ENCODE measurements around the gene GRID2. TPM values are rescaled to one million over a fixed set of nuclear protein-coding genes. Genes with fewer than 3 reads are reported as not detected.

Gene GRID2
- total and polyA plus RNA-seq, 4 donors, result under 0.01 to 0.02 TPM; not detected in 2

GRCh38 chr4:92654084-92654483 lies 350.3 kb downstream of the GRID2 start:
- no peak for TF ChIP-seq EGR1 (IDR thresholded peaks at IDR 0.05; ENCODE audit: low read depth in 2 of 2)
- H3K9ac ChIP-seq (ENCODE audit: low read depth in 1 of 2, low read length in 2 of 2), result no peak overlapping the region
- H3K27me3 ChIP-seq (ENCODE audit: control insufficient read depth in 4 of 4, insufficient read depth in 4 of 4, low read length in 3 of 4), result no peaks in the 10 kb centered on the region
- DNase-seq (ENCODE audit: low spot score), result no peak
- H3K4me3 ChIP-seq (ENCODE audit: low read depth in 1 of 3, low read length in 3 of 3), result no peak overlapping the region
- H3K36me3 ChIP-seq (ENCODE audit: control insufficient read depth in 4 of 4, insufficient read depth in 3 of 4, low read depth in 1 of 4, low read length in 3 of 4), result no peaks in the 10 kb centered on the region
- no peaks in the 10 kb centered on the region for H3K9me3 ChIP-seq (ENCODE audit: control insufficient read depth in 4 of 4, low read length in 3 of 4)
- H3K27ac ChIP-seq (ENCODE audit: low read depth in 1 of 2, low read length in 2 of 2), result no peak overlapping the region
- no peaks in the 10 kb centered on the region for H3K4me1 ChIP-seq (ENCODE audit: control insufficient read depth in 4 of 4, insufficient read depth in 4 of 4, low read length in 3 of 4)

- no peaks in the 10 kb centered on the region for H3K36me3 ChIP-seq (ENCODE audit: control insufficient read depth in 4 of 4, insufficient read depth in 3 of 4, low read depth in 1 of 4, low read length in 3 of 4)
- TF ChIP-seq NR2F2 (IDR thresholded peaks at IDR 0.05), result no peak
- H3K9me3 ChIP-seq (ENCODE audit: control insufficient read depth in 4 of 4, low read length in 3 of 4), result no peaks in the 10 kb centered on the region
Observed at GRCh38 chr4:92657695-92658094, 353.9 kb downstream of the GRID2 start.

DNA sequence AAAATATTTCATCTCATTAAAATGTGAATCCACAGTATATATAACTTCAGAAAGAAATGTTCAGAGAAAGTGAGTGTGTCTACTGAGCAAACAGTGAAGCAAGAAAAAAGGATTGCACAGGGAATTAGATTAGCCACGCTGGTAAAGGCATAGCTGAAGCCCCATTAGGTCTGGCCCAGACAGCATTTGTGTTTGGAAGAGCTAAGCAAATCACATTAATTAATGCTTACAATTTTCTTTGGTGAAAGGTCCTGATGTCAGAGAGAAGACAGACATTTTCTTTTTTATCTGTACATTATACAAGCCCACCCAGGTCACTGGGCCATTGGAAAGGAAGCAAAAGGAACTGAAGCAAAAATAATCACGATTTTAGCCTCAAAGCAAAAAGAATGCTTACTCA lies 354.6 kb downstream of the GRID2 start:
- Histone ChIP-seq H3K9ac (ENCODE audit: low read depth in 1 of 2, low read length in 2 of 2) (no peak overlapping the region), H3K4me3 (ENCODE audit: low read depth in 1 of 3, low read length in 3 of 3) (no peak overlapping the region), H3K27me3 (ENCODE audit: control insufficient read depth in 4 of 4, insufficient read depth in 4 of 4, low read length in 3 of 4) (no peaks in the 10 kb centered on the region), H3K9me3 (ENCODE audit: control insufficient read depth in 4 of 4, low read length in 3 of 4) (no peaks in the 10 kb centered on the region), H3K4me1 (ENCODE audit: control insufficient read depth in 4 of 4, insufficient read depth in 4 of 4, low read length in 3 of 4) (no peaks in the 10 kb centered on the region), H3K27ac (ENCODE audit: low read depth in 1 of 2, low read length in 2 of 2) (no peak overlapping the region), H3K36me3 (ENCODE audit: control insufficient read depth in 4 of 4, insufficient read depth in 3 of 4, low read depth in 1 of 4, low read length in 3 of 4) (no peaks in the 10 kb centered on the region)
- WGBS, result 45% methylated on average over 2 of the region's 2 CpGs
- DNase-seq (ENCODE audit: low spot score), result no peak
- TF ChIP-seq FOXA2 (IDR thresholded peaks at IDR 0.05) (no peak), HNF4A (conservative IDR thresholded peaks at IDR 0.05) (no peak), GABPA (IDR thresholded peaks at IDR 0.05 in 1 of 2, conservative IDR thresholded peaks at IDR 0.05 in 1 of 2) (no peak), NR2F2 (IDR thresholded peaks at IDR 0.05) (no peak), EGR1 (IDR thresholded peaks at IDR 0.05; ENCODE audit: low read depth in 2 of 2) (no peak), YY1 (IDR thresholded peaks at IDR 0.05) (no peak), RXRA (IDR thresholded peaks at IDR 0.05) (no peak), JUND (IDR thresholded peaks at IDR 0.05) (no peak), SP1 (IDR thresholded peaks at IDR 0.05) (no peak), TAF1 (conservative IDR thresholded peaks at IDR 0.05) (no peak), HNF4G (IDR thresholded peaks at IDR 0.05) (no peak), RAD21 (IDR thresholded peaks at IDR 0.05) (no peak), FOXA1 (IDR thresholded peaks at IDR 0.05) (no peak)
- TF ChIP-seq, protein P1, sequence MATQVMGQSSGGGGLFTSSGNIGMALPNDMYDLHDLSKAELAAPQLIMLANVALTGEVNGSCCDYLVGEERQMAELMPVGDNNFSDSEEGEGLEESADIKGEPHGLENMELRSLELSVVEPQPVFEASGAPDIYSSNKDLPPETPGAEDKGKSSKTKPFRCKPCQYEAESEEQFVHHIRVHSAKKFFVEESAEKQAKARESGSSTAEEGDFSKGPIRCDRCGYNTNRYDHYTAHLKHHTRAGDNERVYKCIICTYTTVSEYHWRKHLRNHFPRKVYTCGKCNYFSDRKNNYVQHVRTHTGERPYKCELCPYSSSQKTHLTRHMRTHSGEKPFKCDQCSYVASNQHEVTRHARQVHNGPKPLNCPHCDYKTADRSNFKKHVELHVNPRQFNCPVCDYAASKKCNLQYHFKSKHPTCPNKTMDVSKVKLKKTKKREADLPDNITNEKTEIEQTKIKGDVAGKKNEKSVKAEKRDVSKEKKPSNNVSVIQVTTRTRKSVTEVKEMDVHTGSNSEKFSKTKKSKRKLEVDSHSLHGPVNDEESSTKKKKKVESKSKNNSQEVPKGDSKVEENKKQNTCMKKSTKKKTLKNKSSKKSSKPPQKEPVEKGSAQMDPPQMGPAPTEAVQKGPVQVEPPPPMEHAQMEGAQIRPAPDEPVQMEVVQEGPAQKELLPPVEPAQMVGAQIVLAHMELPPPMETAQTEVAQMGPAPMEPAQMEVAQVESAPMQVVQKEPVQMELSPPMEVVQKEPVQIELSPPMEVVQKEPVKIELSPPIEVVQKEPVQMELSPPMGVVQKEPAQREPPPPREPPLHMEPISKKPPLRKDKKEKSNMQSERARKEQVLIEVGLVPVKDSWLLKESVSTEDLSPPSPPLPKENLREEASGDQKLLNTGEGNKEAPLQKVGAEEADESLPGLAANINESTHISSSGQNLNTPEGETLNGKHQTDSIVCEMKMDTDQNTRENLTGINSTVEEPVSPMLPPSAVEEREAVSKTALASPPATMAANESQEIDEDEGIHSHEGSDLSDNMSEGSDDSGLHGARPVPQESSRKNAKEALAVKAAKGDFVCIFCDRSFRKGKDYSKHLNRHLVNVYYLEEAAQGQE (IDR thresholded peaks at IDR 0.05), result no peak
- TF ChIP-seq, protein P2, sequence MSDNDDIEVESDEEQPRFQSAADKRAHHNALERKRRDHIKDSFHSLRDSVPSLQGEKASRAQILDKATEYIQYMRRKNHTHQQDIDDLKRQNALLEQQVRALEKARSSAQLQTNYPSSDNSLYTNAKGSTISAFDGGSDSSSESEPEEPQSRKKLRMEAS (IDR thresholded peaks at IDR 0.05), result no peak
- TF ChIP-seq, protein P3, sequence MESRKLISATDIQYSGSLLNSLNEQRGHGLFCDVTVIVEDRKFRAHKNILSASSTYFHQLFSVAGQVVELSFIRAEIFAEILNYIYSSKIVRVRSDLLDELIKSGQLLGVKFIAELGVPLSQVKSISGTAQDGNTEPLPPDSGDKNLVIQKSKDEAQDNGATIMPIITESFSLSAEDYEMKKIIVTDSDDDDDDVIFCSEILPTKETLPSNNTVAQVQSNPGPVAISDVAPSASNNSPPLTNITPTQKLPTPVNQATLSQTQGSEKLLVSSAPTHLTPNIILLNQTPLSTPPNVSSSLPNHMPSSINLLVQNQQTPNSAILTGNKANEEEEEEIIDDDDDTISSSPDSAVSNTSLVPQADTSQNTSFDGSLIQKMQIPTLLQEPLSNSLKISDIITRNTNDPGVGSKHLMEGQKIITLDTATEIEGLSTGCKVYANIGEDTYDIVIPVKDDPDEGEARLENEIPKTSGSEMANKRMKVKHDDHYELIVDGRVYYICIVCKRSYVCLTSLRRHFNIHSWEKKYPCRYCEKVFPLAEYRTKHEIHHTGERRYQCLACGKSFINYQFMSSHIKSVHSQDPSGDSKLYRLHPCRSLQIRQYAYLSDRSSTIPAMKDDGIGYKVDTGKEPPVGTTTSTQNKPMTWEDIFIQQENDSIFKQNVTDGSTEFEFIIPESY (IDR thresholded peaks at IDR 0.05), result no peak
- TF ChIP-seq, protein P4, sequence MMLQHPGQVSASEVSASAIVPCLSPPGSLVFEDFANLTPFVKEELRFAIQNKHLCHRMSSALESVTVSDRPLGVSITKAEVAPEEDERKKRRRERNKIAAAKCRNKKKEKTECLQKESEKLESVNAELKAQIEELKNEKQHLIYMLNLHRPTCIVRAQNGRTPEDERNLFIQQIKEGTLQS (IDR thresholded peaks at IDR 0.05), result no peak
- TF ChIP-seq, protein P5, sequence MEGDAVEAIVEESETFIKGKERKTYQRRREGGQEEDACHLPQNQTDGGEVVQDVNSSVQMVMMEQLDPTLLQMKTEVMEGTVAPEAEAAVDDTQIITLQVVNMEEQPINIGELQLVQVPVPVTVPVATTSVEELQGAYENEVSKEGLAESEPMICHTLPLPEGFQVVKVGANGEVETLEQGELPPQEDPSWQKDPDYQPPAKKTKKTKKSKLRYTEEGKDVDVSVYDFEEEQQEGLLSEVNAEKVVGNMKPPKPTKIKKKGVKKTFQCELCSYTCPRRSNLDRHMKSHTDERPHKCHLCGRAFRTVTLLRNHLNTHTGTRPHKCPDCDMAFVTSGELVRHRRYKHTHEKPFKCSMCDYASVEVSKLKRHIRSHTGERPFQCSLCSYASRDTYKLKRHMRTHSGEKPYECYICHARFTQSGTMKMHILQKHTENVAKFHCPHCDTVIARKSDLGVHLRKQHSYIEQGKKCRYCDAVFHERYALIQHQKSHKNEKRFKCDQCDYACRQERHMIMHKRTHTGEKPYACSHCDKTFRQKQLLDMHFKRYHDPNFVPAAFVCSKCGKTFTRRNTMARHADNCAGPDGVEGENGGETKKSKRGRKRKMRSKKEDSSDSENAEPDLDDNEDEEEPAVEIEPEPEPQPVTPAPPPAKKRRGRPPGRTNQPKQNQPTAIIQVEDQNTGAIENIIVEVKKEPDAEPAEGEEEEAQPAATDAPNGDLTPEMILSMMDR (IDR thresholded peaks at IDR 0.05; ENCODE audit: low read depth, low read length, missing input control), result no peak

More at GRCh38 chr4:92657695-92658094, 353.9 kb downstream of the GRID2 start:
- Histone ChIP-seq H3K27ac (ENCODE audit: low read depth in 1 of 2, low read length in 2 of 2) (no peak overlapping the region), H3K4me3 (ENCODE audit: low read depth in 1 of 3, low read length in 3 of 3) (no peak overlapping the region), H3K27me3 (ENCODE audit: control insufficient read depth in 4 of 4, insufficient read depth in 4 of 4, low read length in 3 of 4) (no peaks in the 10 kb centered on the region), H3K4me1 (ENCODE audit: control insufficient read depth in 4 of 4, insufficient read depth in 4 of 4, low read length in 3 of 4) (no peaks in the 10 kb centered on the region), H3K9ac (ENCODE audit: low read depth in 1 of 2, low read length in 2 of 2) (no peak overlapping the region)
- DNase-seq (ENCODE audit: low spot score), result no peak

Measured in liver (tissue), 9 donors.